ENCODE measurements around the gene CTSC.

The CTSC gene

DNA sequence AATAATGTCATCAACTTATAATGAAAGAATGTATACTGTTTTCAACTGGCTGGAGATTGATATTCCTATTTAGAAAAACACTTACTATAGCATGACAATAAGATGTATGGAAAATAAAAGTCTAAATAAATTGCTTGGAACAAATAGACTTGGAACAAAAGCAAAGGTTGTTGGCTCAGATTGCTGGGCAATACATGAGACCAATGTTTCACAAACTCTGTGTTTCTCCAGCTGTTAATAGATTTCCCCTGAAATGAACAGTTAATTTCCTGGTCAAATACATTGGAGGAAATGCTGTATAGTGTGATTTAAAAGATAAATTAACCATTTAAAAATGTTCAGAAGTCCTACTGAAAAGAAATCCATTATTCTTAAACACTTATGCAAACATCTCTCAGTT is 40.1 kb upstream of the CTSC start:
- H3K27ac ChIP-seq: no peak overlapping the region
- no peak for DNase-seq (ENCODE audit: low spot score)
- H3K4me3 ChIP-seq: no peak overlapping the region
- TF ChIP-seq, protein P1, sequence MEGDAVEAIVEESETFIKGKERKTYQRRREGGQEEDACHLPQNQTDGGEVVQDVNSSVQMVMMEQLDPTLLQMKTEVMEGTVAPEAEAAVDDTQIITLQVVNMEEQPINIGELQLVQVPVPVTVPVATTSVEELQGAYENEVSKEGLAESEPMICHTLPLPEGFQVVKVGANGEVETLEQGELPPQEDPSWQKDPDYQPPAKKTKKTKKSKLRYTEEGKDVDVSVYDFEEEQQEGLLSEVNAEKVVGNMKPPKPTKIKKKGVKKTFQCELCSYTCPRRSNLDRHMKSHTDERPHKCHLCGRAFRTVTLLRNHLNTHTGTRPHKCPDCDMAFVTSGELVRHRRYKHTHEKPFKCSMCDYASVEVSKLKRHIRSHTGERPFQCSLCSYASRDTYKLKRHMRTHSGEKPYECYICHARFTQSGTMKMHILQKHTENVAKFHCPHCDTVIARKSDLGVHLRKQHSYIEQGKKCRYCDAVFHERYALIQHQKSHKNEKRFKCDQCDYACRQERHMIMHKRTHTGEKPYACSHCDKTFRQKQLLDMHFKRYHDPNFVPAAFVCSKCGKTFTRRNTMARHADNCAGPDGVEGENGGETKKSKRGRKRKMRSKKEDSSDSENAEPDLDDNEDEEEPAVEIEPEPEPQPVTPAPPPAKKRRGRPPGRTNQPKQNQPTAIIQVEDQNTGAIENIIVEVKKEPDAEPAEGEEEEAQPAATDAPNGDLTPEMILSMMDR (IDR thresholded peaks at IDR 0.05): no peak

DNA sequence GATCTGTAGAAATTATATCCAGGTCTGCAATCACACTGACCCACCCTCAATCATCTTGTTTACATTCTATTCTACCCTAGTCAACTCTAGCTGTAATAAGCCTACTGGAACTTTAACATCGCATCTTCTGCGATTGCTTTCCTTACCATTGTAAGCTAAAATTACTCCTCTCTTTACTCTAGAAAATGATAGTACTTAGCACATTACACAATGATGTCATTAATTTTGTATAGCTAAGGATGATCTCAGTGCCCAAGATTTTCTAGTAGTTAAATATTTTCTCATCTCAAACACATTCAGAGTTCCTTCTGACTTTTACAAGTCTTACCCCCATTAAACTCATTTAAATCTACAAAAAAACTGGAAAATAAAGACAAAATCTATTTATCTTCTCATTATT is 39.6 kb upstream of the CTSC start:
- no peak for DNase-seq (ENCODE audit: low spot score)
- Histone ChIP-seq H3K27ac (no peak overlapping the region), H3K4me3 (no peak overlapping the region)
- TF ChIP-seq, protein P1 (IDR thresholded peaks at IDR 0.05): no peak

DNA sequence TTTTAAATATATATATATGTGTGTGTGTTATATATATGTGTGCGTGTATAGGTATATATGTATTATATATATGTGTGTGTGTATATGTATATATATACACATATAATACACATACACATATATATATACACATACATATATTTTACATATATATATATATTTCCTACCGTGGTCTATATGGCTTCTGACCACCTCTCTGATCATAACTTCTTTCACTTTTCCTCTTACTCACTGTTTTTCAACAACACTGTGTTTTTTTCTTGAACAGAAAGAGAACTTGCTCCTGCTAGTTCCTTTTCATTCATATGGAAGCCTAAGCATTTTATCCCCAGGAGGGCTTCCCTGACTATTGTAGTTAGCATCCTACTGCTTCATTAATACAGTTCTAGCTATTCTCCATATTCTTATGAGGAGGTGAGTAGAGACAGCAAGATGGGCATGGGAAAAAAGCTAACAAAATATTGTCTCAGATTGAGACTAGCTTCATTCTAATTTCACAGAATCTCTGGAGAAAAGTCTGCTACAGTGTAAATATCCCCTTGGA is 38.5 kb upstream of the CTSC start:
- Histone ChIP-seq H3K4me3 (no peak overlapping the region), H3K27ac (no peak overlapping the region)
- DNase-seq (ENCODE audit: low spot score): no peak
- TF ChIP-seq, protein P1 (IDR thresholded peaks at IDR 0.05): no peak

DNA sequence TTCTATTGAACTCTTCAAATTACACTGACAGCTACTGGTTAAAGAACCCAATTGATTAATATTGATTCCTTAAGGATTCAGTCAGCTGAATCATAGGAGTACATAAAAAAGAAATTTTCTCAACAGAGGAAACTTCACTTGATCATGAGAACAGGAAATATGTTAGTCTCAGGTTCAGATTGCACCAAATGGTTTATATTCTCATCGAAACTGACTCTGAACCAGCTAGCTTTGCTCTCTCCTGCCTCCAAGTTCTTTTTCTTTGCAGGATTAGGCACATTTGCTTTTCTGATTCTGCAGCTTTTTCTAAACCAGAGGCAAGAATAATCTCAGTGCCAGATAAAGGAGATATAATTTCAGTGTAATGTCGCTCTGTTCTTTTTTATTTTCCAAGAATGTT is 33.2 kb upstream of the CTSC start:
- Histone ChIP-seq H3K27ac (no peak overlapping the region), H3K4me3 (no peak overlapping the region)
- DNase-seq (ENCODE audit: low spot score): no peak
- TF ChIP-seq, protein P1 (IDR thresholded peaks at IDR 0.05): no peak

DNA sequence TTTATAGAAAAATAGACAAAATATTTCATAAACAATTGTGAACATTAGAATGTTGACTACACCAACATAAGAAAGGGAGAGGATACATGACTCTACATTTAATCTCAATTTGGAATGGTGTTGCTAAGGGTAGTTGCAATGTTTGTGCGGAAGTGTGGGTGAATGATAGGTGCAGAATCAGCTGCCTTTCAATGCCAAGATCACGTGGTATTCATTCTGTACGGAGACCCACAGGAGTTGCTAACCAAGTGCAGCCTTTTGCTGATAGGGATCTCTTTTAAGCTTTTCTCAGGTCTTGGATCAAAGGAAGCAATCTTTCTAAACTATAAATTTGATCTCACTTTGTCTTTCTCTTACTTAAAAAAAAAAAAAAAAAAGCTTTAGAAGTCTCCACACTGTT is 29.8 kb upstream of the CTSC start:
- TF ChIP-seq, protein P1 (IDR thresholded peaks at IDR 0.05): no peak
- H3K4me3 ChIP-seq: no peak overlapping the region
- no peak for DNase-seq (ENCODE audit: low spot score)
- no peak overlapping the region for H3K27ac ChIP-seq

DNA sequence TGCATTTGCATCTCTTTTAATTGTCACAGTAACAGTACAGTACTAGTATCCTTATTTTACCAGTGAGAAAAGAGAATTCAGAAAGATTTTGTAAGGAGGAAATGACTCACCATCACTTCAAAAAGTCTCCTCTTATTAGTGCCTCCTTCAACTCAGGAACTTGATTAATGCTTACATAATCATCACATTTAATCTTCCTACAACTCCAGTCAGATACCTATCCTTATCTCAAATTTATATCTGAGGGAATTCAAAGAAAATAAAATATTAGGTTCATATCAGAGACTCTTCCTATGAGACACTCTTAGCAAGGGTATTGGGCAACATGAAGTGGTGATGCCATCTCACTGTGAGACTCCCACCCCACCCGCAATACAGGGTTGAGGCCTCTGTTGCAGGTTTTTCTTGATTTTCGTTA is 26.1 kb upstream of the CTSC start:
- Histone ChIP-seq H3K27ac (no peak overlapping the region), H3K4me3 (no peak overlapping the region)
- no peak for DNase-seq (ENCODE audit: low spot score)
- TF ChIP-seq, protein P1 (IDR thresholded peaks at IDR 0.05): no peak

DNA sequence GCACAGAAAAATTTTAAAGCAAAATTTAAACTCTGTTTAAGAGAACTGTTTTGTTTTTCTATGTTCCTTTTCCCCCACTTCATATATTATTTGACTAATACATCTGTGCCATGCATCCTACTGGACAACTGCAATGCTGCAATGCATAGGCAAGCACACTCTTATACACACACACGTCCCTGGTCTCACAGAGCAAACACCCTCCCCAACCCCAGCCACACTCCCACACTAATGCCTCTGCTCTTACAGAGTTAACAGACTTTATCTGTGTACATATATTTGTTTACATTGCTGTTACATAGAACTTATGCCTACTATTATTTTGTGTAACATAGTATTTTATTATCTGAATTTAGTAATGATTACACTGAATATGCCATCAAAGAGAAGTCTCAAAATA is 25.5 kb upstream of the CTSC start:
- no peak overlapping the region for H3K27ac ChIP-seq
- TF ChIP-seq, protein P1 (IDR thresholded peaks at IDR 0.05): no peak
- DNase-seq (ENCODE audit: low spot score): no peak
- H3K4me3 ChIP-seq: no peak overlapping the region

All from coronary artery (tissue), 2 donors.